ENCODE data around the gene MTMR3.
"Not testable (repeated sequence)": the region's sequence is repeated elsewhere in the genome, so short reads cannot be mapped to it uniquely, and the experiment has no call there.

MTMR3 gene

GRCh38 chr22:29972121-29972520 is 89.1 kb downstream of the MTMR3 start:
- DNase-seq = no peak

GRCh38 chr22:29973269-29973668 is 90.3 kb downstream of the MTMR3 start:
- no peak for DNase-seq

GRCh38 chr22:29973680-29974079 is 90.7 kb downstream of the MTMR3 start:
- DNase-seq = not testable (repeated sequence)

- no peak for DNase-seq
Measured at GRCh38 chr22:29975494-29975893, 92.5 kb downstream of the MTMR3 start.

GRCh38 chr22:29977107-29977506 is 94.1 kb downstream of the MTMR3 start:
- no peak for DNase-seq

- DNase-seq = no peak
Measured at GRCh38 chr22:29979777-29980321, 96.9 kb downstream of the MTMR3 start.

- DNase-seq = no peak
Measured at GRCh38 chr22:29983296-29983917, 100.4 kb downstream of the MTMR3 start.

GRCh38 chr22:29985912-29986311 is 102.9 kb downstream of the MTMR3 start:
- DNase-seq = no peak

GRCh38 chr22:29987137-29987536 is 104.2 kb downstream of the MTMR3 start:
- DNase-seq = no peak

- DNase-seq = no peak
Measured at GRCh38 chr22:29988719-29989118, 105.7 kb downstream of the MTMR3 start.

GRCh38 chr22:29989446-29989845 is 106.5 kb downstream of the MTMR3 start:
- no peak for DNase-seq

- DNase-seq = no peak
Measured at GRCh38 chr22:29992341-29993275, 109.6 kb downstream of the MTMR3 start.

- no peak for DNase-seq
Measured at GRCh38 chr22:29994027-29994715, 111.2 kb downstream of the MTMR3 start.

- DNase-seq = no peak
Measured at GRCh38 chr22:29994943-29995342, 112.0 kb downstream of the MTMR3 start.

- no peak for DNase-seq
Measured at GRCh38 chr22:29997107-29997506, 114.1 kb downstream of the MTMR3 start.

GRCh38 chr22:29997516-29997915 is 114.5 kb downstream of the MTMR3 start:
- DNase-seq = no peak

GRCh38 chr22:29998627-29999384 is 115.8 kb downstream of the MTMR3 start:
- no peak for DNase-seq

- DNase-seq = no peak
Measured at GRCh38 chr22:30000566-30000965, 117.6 kb downstream of the MTMR3 start.

GRCh38 chr22:30001459-30001858 is 118.5 kb downstream of the MTMR3 start:
- DNase-seq = no peak

- DNase-seq = no peak
Measured at GRCh38 chr22:30002861-30003486, 120.0 kb downstream of the MTMR3 start.

GRCh38 chr22:30004101-30004500 is 121.1 kb downstream of the MTMR3 start:
- no peak for DNase-seq

- DNase-seq = no peak
Measured at GRCh38 chr22:30004694-30005093, 121.7 kb downstream of the MTMR3 start.

Measured in SHP77 treated with DMSO at 0.1 percent for 48 hours (cell line).